D721Med (cell line): Measurements from ENCODE around the gene GLYATL1.

Experiments used
- DNase-seq: peaks from one replicate; pipeline ENCODE4 v3.0.0; 2011; ENCODE audit warnings: low spot score; ENCODE audit not compliant: insufficient read length
- FAIRE-seq: peaks from 2 replicates; lab custom pipeline; 2011; peaks lifted over from hg19 to GRCh38; lab: Jason Lieb, UNC
- CTCF ChIP-seq: IDR thresholded peaks from 2 replicates; pipeline ENCODE4 v1.5.1; 2012; ENCODE audit warnings: mild to moderate bottlenecking, control low read depth; ENCODE audit not compliant: insufficient read depth; ENCODE audit errors: missing control alignments

The GLYATL1 gene

DNA sequence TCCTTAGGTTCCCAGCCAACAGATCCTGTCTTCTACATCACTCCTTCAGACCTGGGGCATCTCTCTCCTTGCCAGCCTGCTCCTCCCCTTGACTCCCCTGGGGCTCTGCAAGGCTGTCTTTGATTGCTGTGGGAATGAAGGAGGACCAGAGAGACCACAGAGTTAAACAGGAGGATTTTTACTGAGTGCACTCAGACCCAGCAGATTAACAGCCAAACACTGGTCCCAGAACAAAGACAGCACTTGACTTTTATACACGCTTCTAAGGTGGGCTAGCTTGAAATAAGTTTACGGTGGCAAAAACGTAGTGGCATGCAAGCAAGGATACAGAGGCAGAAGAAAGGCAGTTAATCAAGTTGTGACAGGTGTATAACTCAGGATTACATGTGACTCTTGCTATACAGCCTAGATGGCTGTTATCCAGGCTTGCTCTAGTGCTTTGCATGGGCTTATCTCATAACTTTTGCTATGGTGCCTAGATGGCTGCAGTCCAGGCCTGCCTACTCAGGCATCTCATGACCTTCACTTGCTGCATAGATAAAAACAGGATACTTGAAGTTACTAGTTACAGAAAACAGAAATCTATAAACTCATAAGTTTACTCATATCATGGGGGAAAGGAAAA is 22.0 kb upstream of the GLYATL1 start:
- no peak for TF ChIP-seq CTCF
- no peak for FAIRE-seq
- no peak for DNase-seq

DNA sequence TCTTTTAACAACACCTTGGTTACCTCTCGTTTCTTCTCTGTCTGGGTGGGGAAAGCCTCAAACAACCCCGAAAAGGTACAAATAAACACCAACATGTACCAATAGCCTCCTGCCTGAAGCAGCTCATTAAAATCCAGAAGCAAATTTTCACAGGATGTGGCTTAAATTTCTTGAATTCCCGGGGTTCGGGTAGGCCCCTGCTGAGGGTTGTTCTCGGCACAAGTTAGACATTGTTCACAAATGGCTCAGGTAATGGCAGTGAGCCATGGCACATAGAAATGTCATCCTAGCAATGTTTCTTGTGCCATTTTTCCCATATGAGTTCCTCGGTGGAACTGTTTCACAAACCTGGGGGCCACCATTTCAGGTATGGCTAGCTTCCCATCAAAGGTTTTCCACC is 19.7 kb upstream of the GLYATL1 start:
- TF ChIP-seq CTCF: no peak
- no peak for FAIRE-seq
- DNase-seq: no peak

DNA sequence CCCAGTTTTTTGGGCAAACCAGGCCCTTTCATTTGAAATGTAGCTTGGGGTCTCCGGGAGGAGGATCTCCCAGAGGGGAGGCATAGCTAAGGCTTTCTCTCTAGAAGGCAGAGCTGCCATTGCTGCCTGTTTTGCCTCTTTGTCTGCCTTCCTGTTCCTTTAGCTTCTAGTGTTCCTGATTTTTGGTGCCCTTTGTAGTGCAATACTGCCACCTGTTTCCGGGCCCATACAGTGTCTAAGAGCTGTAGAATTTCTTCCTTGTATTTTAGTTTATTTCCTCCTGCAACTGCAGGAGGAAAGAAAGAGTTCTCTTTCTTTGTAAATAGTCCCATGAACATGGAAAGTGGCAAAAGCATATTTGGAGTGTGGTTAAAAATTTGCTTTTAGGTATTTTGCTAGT is 19.3 kb upstream of the GLYATL1 start:
- FAIRE-seq (no peak), DNase-seq (no peak)
- TF ChIP-seq CTCF: no peak

GRCh38 chr11:58921778-58922390 is 17.4 kb upstream of the GLYATL1 start:
- TF ChIP-seq CTCF: no peak
- no peak for FAIRE-seq
- no peak for DNase-seq

- no peak for TF ChIP-seq CTCF
- FAIRE-seq: no peak
- DNase-seq: no peak
Measured at GRCh38 chr11:58922479-58922878, 16.8 kb upstream of the GLYATL1 start.

- no peak for DNase-seq
- FAIRE-seq: no peak
- peak; percentile 29 for TF ChIP-seq CTCF
Measured at GRCh38 chr11:58923300-58923788, 15.9 kb upstream of the GLYATL1 start.

DNA sequence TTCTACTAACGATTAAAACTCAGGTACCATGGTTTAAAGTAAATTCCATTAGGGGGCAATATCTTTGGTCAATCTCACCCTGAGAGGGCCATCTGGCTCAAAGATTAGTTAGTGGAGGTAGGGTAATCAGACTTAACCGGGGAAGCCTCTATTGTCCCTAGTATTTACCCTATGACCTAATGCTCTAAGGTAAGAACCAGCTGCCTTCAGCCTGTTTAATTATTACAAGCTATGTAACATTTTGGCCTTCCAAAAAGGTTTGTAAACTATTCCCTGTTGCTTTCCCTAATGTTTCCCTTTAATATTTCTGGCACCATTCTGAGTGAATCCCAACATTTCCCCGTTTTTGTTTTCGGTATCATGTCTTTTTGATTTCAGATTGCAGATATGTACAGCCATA is 15.1 kb upstream of the GLYATL1 start:
- no peak for TF ChIP-seq CTCF
- FAIRE-seq (no peak), DNase-seq (no peak)
